Memory B cell (primary cell): ENCODE results near the gene FOXK2.
"Not testable (repeated sequence)": the region's sequence is repeated elsewhere in the genome, so short reads cannot be mapped to it uniquely, and the experiment has no call there.

ENCODE experiments used
- ATAC-seq: fragments of 150-1000 bp; cut with Tn5 transposase; 2 replicates; pipeline ENCODE4 v1.10.0; 2021; ENCODE audit warnings: low read depth, mild to moderate bottlenecking, moderate library complexity
- DNase-seq, 2 donors: peaks; one replicate each; pipeline ENCODE4 v3.0.0; 2022; ENCODE audit warnings: low spot score in 2 of 2
- H3K27ac Mint-ChIP-seq: one replicate; pipeline ENCODE4 v1.8.0; 2022; ENCODE audit warnings: mild to moderate bottlenecking, moderate library complexity, mixed read lengths
- H3K27me3 Mint-ChIP-seq: one replicate; pipeline ENCODE4 v1.8.0; 2022; ENCODE audit warnings: mixed read lengths
- H3K36me3 Mint-ChIP-seq: one replicate; pipeline ENCODE4 v1.8.0; 2022; ENCODE audit warnings: mild to moderate bottlenecking, mixed read lengths
- H3K4me1 Mint-ChIP-seq: one replicate; pipeline ENCODE4 v1.8.0; 2022; ENCODE audit warnings: mixed read lengths
- H3K4me3 Mint-ChIP-seq: one replicate; pipeline ENCODE4 v1.8.0; 2022; ENCODE audit warnings: mild to moderate bottlenecking, moderate library complexity, mixed read lengths
- H3K9me3 Mint-ChIP-seq: one replicate; pipeline ENCODE4 v1.8.0; 2022; ENCODE audit warnings: mixed read lengths

FOXK2 gene

DNA sequence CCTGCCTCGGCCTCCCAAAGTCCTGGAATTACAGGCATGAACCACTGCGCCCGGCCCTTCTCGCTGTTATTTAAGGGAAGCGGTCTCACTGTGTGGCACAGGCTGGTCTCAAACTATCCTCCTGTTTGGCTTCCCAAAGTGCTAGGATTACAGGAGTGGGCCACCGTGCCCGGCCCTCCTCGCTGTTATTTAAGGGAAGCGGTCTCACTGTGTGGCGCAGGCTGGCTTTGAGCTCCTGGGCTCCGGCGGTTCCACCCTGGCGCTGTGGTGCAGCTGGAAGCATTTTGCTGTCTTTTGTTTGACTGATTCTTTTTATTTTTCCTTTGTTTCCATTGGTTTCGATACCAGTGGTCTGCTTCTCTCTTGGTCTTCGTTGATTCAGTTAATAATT, 40.7 kb downstream of the FOXK2 start:
- ATAC-seq: no peak
- Mint-ChIP-seq H3K4me3 (no peak overlapping the region), H3K9me3 (no peaks in the 10 kb centered on the region), H3K27ac (no peak overlapping the region), H3K27me3 (no peaks in the 10 kb centered on the region), H3K36me3 (peaks cover 3% of the 10 kb centered on the region), H3K4me1 (peaks cover 13% of the 10 kb centered on the region)
- no peak for DNase-seq

DNA sequence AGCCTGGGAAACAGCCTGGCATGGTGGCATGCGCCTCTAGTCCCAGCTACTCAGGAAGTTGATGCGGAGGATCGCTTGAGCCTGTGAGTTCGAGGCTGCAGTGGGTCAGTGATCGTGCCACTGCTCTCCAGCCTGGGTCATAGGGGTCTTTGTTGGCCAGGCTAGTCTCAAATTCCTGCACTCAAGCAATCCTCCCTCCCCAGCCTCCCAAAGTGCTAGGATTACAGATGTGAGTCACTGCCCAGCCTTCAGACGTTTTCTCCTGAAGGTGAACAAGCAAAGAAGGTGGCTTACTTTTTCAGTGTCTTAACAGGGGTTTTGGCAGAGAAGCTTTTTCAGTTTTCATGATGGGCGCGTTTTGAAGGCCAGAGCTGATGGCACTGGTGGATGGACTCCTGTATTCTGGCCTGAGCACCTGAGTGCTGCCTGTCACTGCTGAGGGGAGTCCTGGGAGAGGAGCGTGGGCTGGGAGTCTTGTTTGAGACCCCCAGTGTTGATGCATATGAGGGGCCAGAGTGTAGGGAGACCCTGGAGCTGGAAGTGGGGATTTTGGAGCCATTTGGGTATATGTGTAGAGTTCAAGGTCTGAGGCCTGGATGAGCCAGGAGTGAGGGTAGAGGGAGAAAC, 41.4 kb downstream of the FOXK2 start:
- H3K4me1 Mint-ChIP-seq: peaks cover 11% of the 10 kb centered on the region
- ATAC-seq: no peak
- peaks cover 4% of the 10 kb centered on the region for H3K36me3 Mint-ChIP-seq
- H3K4me3 Mint-ChIP-seq: no peak overlapping the region
- no peaks in the 10 kb centered on the region for H3K9me3 Mint-ChIP-seq
- H3K27me3 Mint-ChIP-seq: no peaks in the 10 kb centered on the region
- DNase-seq: no peak
- H3K27ac Mint-ChIP-seq: no peak overlapping the region

DNA sequence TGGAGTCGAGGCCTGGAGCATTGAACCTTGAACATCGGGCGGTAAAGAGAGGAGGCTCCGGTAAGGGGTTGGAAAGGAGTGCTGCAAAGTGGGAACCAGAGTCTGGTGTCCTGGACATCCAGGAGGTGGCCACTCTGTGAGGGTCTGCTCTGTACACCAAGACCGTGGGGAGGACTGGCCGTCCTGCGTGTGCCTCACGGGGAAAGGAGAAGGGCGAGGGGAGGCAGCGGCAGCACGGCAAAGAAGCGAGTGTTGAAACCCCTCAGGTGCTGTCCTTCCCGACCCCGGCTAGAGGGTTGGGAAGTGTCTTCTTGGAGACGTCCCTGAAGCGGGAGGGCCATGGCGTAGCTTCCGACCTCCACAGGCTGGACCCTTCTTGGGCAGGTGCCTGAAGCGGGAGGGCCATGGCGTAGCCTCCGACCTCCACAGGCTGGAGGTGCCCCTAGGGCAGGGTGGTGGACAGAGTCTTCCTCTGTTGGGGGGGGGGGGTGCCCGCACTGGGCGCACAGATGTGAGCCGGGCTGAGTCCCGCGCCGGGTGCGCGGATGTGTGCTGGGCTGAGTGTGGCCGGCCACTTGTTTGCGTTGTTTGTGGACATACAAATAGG, 42.0 kb downstream of the FOXK2 start:
- Mint-ChIP-seq H3K9me3 (no peaks in the 10 kb centered on the region), H3K4me3 (no peak overlapping the region), H3K27ac (no peak overlapping the region), H3K36me3 (peaks cover 4% of the 10 kb centered on the region), H3K4me1 (peaks cover 10% of the 10 kb centered on the region), H3K27me3 (no peaks in the 10 kb centered on the region)
- ATAC-seq: no peak
- DNase-seq: no peak

DNA sequence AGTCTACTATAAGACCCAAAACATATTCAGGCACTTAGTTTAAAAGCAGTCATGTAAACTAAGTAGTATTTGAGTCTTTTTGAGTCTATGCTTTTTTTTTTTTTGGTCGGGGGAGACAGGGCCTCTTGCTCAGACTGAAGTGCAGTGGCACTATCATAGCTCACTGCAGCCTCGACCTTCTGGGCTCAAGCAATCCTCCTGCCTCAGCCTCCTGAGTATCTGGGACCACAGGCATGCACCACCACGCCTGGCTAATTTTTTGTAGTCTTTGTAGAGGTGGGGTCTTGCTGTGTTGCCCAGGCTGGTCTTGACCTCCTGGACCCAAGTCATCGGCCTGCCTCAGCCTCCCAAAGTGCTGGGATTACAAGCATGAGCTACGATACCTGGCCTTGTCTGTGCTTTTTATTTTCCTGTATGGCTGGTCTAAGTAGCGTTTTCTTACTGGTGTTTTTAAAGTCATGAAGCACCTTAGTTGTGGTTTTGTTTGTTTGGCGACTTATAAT, 43.2 kb downstream of the FOXK2 start:
- not testable (repeated sequence) for H3K9me3 Mint-ChIP-seq, DNase-seq, H3K4me1 Mint-ChIP-seq, H3K27me3 Mint-ChIP-seq, H3K27ac Mint-ChIP-seq, H3K4me3 Mint-ChIP-seq, H3K36me3 Mint-ChIP-seq, ATAC-seq

DNA sequence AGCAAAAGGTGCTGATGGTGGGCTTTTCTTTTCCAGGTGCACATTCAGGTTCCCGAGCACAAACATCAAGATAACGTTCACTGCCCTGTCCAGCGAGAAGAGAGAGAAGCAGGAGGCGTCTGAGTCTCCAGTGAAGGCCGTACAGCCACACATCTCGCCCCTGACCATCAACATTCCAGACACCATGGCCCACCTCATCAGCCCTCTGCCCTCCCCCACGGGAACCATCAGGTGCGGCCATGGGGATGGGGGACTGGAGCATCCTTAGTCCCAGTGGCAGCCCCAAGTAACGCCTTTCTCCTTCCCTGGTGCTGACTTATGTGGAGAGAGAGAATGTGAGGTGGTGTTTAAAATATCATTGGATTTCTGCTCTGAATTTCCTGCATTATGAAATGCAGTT, 43.8 kb downstream of the FOXK2 start:
- Mint-ChIP-seq H3K27me3 (no peaks in the 10 kb centered on the region), H3K27ac (no peak overlapping the region), H3K36me3 (peaks cover 6% of the 10 kb centered on the region), H3K4me1 (peaks cover 7% of the 10 kb centered on the region), H3K4me3 (no peak overlapping the region), H3K9me3 (no peaks in the 10 kb centered on the region)
- DNase-seq (no peak), ATAC-seq (no peak)

DNA sequence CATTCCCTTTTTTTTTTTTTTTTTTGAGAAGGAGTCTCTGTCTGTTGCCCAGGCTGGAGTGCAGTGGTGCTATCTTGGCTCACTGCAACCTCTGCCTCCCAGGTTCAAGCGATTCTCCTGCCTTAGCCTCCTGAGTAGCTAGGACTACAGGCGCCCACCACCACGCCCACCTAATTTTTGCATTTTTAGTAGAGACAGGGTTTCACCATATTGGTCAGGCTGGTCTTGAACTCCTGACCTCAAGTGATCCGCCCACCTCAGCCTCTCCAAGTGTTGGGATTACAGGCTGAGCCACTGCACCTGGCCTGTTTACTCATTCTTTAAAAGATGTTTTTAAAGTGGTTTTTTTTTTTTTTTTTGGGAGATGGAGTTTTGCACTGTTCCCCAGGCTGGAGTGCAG, 44.2 kb downstream of the FOXK2 start:
- H3K36me3 Mint-ChIP-seq, H3K27me3 Mint-ChIP-seq, H3K27ac Mint-ChIP-seq, H3K4me1 Mint-ChIP-seq, H3K9me3 Mint-ChIP-seq, DNase-seq, H3K4me3 Mint-ChIP-seq, ATAC-seq: not testable (repeated sequence)

DNA sequence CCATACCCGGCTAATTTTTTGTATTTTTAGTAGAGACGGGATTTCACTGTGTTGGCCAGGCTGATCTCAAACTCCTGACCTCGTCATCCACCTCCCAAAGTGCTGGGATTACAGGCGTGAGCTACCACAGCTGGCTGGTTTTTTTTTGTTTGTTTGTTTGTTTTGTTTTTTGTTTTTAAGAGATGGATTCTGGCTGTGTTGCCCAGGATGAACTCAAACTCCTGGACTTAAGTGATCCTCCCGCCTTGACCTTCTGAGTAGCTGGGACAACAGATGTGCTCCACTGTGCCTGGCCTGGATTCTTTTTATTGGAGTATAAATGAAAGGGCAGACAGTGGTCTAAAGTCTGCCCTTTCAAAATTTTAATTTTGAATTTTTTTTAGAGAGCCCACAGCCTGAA, 44.7 kb downstream of the FOXK2 start:
- Mint-ChIP-seq H3K4me3 (no peak overlapping the region), H3K4me1 (peaks cover 7% of the 10 kb centered on the region), H3K36me3 (peaks cover 7% of the 10 kb centered on the region), H3K9me3 (no peaks in the 10 kb centered on the region), H3K27me3 (no peaks in the 10 kb centered on the region), H3K27ac (no peak overlapping the region)
- DNase-seq (no peak), ATAC-seq (no peak)

DNA sequence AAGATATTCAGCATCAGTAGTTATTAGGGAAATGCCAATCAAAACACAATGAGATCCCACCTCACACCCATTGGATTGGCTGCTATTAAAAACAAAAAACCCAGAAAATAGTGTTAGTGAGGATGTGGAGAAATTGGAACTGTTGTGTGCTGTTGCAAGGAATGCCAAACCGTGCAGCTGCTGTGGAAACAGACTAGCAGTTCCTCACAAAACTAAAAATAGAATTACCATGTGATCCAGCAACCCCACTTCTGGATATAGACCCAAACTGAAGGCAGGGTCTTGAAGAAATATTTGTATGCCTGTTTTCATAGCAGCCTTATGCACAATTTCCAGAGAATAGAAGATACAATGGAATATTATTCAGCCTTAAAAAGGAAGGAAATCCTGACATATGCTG, 46.0 kb downstream of the FOXK2 start:
- H3K27me3 Mint-ChIP-seq: no peaks in the 10 kb centered on the region

DNA sequence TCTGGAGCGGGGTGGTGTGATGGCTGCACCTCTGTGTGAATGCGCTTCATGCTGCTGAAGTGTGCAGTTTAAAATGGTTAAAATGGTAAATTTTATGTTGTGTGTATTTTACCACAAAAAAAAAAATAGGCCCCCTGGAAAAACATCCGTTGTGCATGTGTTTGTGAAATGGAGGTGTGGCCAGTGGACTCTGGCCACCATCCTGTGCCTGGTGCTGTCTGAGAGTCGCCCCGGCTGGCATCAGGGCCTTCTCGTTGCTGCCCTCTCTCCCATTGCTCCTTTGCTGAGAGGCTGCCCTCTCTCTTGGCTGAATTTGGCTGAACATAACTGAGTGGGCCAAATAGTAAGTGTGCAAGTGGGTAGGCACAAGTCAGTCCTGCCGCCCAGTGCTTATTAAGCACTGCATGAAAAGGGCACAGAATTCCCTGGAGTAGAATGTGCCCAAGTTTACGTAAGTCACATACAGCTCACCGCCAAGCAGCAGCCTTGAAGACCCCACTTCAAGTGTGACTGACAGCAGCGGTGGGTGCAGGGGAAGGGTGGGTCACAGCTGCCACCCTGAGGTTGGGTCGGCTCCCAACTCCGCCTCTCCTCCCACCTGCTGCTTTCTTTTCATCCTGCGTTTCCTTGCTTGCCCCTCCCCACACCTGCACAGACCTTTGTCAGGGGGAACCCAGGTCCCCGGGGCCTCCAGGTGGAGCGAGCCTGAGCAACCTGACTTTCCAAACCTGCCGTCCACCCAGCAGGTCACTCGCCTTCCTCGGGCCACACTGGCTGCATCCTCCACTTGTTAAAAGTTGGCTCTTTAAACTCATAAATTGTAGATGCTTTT, 46.8 kb downstream of the FOXK2 start:
- no peaks in the 10 kb centered on the region for H3K27me3 Mint-ChIP-seq
- H3K27ac Mint-ChIP-seq: no peak overlapping the region
- peaks cover 7% of the 10 kb centered on the region for H3K36me3 Mint-ChIP-seq
- no peak for ATAC-seq
- peaks cover 3% of the 10 kb centered on the region for H3K4me1 Mint-ChIP-seq
- H3K4me3 Mint-ChIP-seq: no peak overlapping the region
- H3K9me3 Mint-ChIP-seq: no peaks in the 10 kb centered on the region
- no peak for DNase-seq

More for the DNA sequence above, 46.0 kb downstream of the FOXK2 start:
- Mint-ChIP-seq H3K27ac (no peak overlapping the region), H3K4me3 (no peak overlapping the region), H3K4me1 (peaks cover 7% of the 10 kb centered on the region), H3K9me3 (no peaks in the 10 kb centered on the region), H3K36me3 (peaks cover 7% of the 10 kb centered on the region)
- DNase-seq (no peak), ATAC-seq (no peak)

DNA sequence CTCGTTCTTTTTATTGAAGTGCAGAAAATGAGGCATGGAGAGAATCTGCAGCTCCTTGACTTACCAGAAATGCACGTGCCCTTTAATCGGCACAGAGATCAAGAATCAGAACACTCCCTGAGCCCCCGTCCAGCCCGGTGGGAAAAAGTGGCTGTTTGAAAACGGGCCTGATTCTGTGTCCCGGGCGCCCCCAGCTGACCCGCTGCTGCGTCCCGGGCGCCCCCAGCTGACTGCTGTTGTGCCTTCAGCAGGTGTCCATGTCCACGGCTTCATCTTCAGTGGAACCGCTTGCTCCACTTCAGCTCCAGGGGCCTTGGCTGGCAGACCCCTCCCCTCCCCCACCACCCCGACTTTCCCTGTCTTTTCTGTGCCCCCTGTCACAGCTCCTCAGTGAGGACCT, 47.8 kb downstream of the FOXK2 start:
- ATAC-seq (no peak), DNase-seq (no peak)
- Mint-ChIP-seq H3K36me3 (peaks cover 13% of the 10 kb centered on the region), H3K4me3 (no peak overlapping the region), H3K9me3 (no peaks in the 10 kb centered on the region), H3K4me1 (peaks cover 2% of the 10 kb centered on the region), H3K27ac (no peak overlapping the region), H3K27me3 (no peaks in the 10 kb centered on the region)

DNA sequence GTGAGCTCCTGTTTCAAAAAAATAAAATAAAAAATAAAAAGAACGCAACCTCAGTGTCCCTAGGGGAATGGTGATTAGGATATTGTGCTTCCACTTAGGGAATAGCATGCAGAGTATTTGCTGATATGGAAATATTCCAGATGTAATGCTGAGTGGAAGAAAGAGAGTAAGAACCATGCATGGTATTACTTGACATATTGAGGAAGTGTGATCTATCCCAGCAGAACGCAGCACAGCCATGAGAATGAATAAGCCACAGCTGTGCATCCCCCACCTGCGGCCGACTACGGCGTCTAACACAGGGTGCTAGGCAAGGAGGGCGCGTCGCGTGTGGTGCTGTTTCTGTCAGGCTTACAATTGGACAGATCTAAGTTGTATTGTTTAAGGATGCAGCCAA, 49.5 kb downstream of the FOXK2 start:
- no peak for ATAC-seq
- no peaks in the 10 kb centered on the region for H3K9me3 Mint-ChIP-seq
- no peak overlapping the region for H3K27ac Mint-ChIP-seq
- H3K36me3 Mint-ChIP-seq: peaks cover 18% of the 10 kb centered on the region
- no peaks in the 10 kb centered on the region for H3K4me1 Mint-ChIP-seq
- H3K4me3 Mint-ChIP-seq: no peak overlapping the region
- no peaks in the 10 kb centered on the region for H3K27me3 Mint-ChIP-seq
- DNase-seq: no peak

DNA sequence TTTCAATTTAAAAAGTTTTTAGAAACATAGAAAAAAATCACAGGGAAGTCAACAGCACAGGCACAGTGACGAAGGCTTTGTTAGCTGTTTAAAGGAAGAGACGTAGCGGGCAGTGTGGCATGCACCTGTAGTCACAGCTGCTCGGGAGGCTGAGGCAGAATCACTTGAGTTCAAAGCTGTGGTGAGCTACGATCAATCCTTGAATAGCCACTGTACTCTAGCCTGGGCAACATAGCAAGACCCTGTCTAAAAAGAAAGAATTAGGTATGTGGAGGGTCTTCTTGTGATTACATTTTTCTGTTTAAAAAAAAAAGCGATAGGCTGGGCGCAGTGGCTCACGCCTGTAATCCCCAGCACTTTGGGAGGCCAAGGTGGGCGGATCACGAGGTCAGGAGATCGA, 50.1 kb downstream of the FOXK2 start:
- Mint-ChIP-seq H3K9me3 (no peaks in the 10 kb centered on the region), H3K27ac (no peak overlapping the region), H3K4me3 (no peak overlapping the region), H3K36me3 (peaks cover 20% of the 10 kb centered on the region), H3K27me3 (no peaks in the 10 kb centered on the region), H3K4me1 (no peaks in the 10 kb centered on the region)
- ATAC-seq: no peak
- DNase-seq: no peak

DNA sequence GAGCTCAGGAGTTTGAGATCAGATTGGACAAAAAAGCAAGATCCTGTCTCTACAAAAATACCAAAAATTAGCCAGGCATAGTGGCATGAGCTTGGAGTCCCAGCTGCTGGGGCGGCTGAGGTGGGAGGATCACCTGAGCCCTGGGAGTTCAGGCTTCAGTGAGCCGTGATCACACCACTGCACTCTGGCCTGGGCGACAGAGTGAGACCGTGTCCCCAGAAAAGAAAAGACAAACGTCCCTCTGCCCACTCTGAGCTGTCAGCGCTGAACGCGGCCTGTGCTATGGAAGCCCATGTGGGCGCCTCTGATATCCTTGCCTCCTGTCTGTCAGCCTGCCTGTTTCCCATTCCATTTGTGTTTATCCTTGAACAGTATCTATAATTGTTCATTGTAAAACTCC, 50.7 kb downstream of the FOXK2 start:
- Mint-ChIP-seq H3K36me3 (peaks cover 19% of the 10 kb centered on the region), H3K4me1 (no peaks in the 10 kb centered on the region), H3K4me3 (no peak overlapping the region), H3K27me3 (no peaks in the 10 kb centered on the region), H3K9me3 (no peaks in the 10 kb centered on the region), H3K27ac (no peak overlapping the region)
- DNase-seq (no peak), ATAC-seq (no peak)

DNA sequence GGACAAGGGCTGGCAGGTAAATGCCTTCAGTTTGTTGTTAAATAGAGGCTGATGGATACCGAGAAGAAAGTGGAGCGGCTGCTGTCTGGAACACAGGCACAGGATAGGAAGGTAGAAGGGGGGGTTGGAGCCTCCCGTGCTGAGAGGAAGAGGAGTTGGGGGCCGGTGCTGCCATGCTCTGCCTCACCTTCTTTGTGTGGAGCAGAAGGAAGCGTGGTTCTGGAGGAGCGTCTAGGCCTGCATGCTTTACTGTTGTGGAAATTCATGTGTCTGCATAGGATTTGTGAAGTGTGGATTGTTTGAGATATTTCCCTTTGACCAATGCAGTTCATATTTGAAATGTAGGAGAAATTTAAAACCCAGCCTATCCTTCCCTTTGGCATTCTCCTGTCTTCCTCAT, 52.3 kb downstream of the FOXK2 start:
- ATAC-seq (no peak), DNase-seq (no peak)
- Mint-ChIP-seq H3K4me1 (no peaks in the 10 kb centered on the region), H3K4me3 (no peak overlapping the region), H3K27ac (peak overlapping the region; percentile 63), H3K9me3 (no peaks in the 10 kb centered on the region), H3K27me3 (no peaks in the 10 kb centered on the region), H3K36me3 (peaks cover 20% of the 10 kb centered on the region)
